Left ventricle myocardium inferior (tissue), 1 donor: ENCODE results near the gene C10orf143. TPM values are rescaled to one million over a fixed set of nuclear protein-coding genes. Genes with fewer than 3 reads are reported as not detected.

Source experiments
- DNase-seq: peaks from one replicate; pipeline ENCODE4 v3.0.0-alpha.2; 2020
- H3K27ac ChIP-seq: fragments of 200-600 bp; replicated peaks from 2 replicates; pipeline ENCODE4 v1.8.0; 2021
- H3K27me3 ChIP-seq: fragments of 200-600 bp; 2 replicates; pipeline ENCODE4 v1.8.0; 2021; ENCODE audit warnings: low read depth
- H3K36me3 ChIP-seq: fragments of 200-600 bp; 2 replicates; pipeline ENCODE4 v1.8.0; 2021
- H3K4me1 ChIP-seq: fragments of 200-600 bp; 2 replicates; pipeline ENCODE4 v1.8.0; 2021
- H3K4me3 ChIP-seq: fragments of 200-600 bp; 2 replicates; pipeline ENCODE4 v1.8.0; 2021; ENCODE audit warnings: mild to moderate bottlenecking, moderate library complexity
- H3K9me3 ChIP-seq: fragments of 200-600 bp; replicated peaks from 2 replicates; pipeline ENCODE4 v1.8.0; 2021
- intact Hi-C: fragments of 100-400 bp; cut with micrococcal nuclease; formaldehyde crosslinking; loops from one replicate; pipeline ENCODE4 v1.11.0; 2022
- total RNA-seq: library from RNA; stranded (reverse); fragmentation: NEBNext Ultra II Directional; extraction: Animal tissue kit (Norgen Biotek cat#: 25700); gene quantifications from one replicate; pipeline ENCODE4 v1.2.1, GENCODE V29; 2021
- TF ChIP-seq, protein P1 (sequence below): fragments of 200-600 bp; IDR thresholded peaks from 2 replicates; pipeline ENCODE4 v1.8.0; 2021; ENCODE audit warnings: antibody characterized with exemption, mild to moderate bottlenecking, borderline replicate concordance
- donor health status: DM: no; HTN: yes; CAD: no; lungs with severe emphysema.

C10orf143 gene
- total RNA-seq, 1 donor from 2014 or later = 1.7 TPM

DNA sequence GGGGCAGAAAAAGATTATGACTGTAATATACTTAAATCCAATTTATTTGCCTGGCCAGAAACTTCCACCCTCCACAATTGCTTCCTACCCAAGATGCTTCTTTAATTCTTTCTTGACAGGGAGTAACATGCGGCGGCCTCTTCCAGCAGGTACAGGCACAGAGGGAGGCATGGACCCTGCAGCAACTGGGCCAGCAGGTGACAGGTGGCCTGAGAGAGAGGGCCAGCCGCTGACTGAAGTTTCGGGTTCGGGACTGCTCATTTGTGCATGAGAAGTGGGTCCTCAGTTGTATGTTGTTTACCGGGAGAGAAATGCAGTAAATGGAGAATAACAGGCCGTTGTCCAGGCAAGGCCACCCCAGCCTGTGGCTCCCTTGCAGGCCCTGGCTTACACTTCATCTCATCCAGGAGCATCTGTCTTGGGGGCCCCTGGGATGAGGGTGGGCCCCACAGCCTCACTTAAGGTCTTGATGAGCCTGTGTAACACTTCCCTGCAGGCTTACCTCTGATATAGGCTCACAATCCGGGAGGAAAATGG lies 72.5 kb downstream of the C10orf143 start:
- H3K9me3 ChIP-seq = no peaks in the 10 kb centered on the region
- H3K4me3 ChIP-seq = no peak overlapping the region
- peaks cover 52% of the 10 kb centered on the region for H3K27me3 ChIP-seq
- intact Hi-C loops = no loop called here
- H3K27ac ChIP-seq = no peak overlapping the region
- TF ChIP-seq, protein P1, sequence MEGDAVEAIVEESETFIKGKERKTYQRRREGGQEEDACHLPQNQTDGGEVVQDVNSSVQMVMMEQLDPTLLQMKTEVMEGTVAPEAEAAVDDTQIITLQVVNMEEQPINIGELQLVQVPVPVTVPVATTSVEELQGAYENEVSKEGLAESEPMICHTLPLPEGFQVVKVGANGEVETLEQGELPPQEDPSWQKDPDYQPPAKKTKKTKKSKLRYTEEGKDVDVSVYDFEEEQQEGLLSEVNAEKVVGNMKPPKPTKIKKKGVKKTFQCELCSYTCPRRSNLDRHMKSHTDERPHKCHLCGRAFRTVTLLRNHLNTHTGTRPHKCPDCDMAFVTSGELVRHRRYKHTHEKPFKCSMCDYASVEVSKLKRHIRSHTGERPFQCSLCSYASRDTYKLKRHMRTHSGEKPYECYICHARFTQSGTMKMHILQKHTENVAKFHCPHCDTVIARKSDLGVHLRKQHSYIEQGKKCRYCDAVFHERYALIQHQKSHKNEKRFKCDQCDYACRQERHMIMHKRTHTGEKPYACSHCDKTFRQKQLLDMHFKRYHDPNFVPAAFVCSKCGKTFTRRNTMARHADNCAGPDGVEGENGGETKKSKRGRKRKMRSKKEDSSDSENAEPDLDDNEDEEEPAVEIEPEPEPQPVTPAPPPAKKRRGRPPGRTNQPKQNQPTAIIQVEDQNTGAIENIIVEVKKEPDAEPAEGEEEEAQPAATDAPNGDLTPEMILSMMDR = no peak
- DNase-seq = no peak
- H3K36me3 ChIP-seq = no peaks in the 10 kb centered on the region
- H3K4me1 ChIP-seq = no peaks in the 10 kb centered on the region

DNA sequence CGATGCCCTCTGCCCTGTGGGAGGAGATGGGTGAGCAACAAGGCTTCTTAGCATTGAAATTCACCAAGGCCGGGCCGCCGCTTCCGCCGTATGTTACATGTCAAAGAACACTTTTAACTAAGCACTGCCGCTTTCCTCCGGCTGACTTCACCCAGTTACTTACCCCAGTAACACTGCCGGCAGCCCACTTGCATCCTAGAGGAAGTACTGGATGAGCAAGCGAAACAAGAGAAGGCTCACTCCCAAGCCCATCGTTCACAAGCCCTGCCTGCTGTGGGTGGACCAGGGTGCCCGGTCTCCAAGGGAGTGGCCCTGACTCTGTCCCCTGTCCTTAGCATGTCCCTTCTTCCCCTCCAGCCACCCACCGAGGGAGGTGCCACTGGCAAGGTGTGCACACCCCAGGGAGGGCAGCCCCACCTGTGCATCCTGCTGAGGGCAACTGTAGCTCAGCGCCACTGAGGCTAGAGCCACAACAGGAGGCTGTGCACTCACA lies 73.4 kb downstream of the C10orf143 start:
- no peak for DNase-seq
- H3K27ac ChIP-seq = no peak overlapping the region
- peaks cover 47% of the 10 kb centered on the region for H3K27me3 ChIP-seq
- peaks cover 1% of the 10 kb centered on the region for H3K9me3 ChIP-seq
- H3K4me1 ChIP-seq = no peaks in the 10 kb centered on the region
- intact Hi-C loops = no loop called here
- no peaks in the 10 kb centered on the region for H3K36me3 ChIP-seq
- TF ChIP-seq, protein P1 = no peak
- H3K4me3 ChIP-seq = no peak overlapping the region

DNA sequence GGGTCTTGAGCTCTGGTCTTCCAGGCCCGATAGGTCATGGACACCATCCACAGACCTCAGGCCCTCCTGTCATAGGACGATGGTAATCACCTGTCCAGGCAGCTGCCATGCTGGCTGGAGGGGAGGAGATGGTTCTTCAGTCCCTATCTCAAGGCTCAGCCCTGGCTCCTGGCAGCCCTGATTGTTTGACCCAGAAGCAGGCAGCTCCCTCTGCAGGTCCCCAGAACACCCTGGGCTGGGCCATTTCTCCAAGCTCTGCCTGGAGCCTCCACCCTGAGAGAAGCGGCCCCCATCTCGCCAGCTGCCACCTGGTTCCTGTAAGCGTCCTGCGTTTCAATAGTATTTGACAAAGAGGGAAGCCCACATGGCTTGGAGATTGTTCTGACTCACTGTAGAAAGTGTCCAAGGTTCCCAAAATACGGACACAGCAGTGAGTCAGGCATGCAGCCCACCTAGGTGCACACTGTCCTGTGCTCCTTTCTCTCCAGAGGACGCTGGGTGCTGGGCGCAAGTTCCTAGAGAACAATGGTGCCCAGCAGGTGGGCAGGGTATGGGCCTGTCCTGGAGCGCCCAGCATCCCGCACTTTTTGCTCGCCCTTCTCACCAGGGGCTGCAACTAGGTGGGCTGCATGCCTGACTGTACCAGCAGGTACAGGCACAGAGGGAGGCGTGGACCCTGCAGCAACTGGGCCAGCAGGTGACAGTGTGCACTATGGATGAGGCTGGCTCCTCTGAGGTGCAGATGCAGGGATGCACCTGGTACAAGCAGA lies 74.1 kb downstream of the C10orf143 start:
- Histone ChIP-seq H3K27me3 (peaks cover 47% of the 10 kb centered on the region), H3K9me3 (peaks cover 8% of the 10 kb centered on the region), H3K4me3 (no peak overlapping the region), H3K27ac (no peak overlapping the region), H3K36me3 (no peaks in the 10 kb centered on the region), H3K4me1 (no peaks in the 10 kb centered on the region)
- DNase-seq = no peak
- TF ChIP-seq, protein P1 = no peak
- intact Hi-C loops = no loop called here

DNA sequence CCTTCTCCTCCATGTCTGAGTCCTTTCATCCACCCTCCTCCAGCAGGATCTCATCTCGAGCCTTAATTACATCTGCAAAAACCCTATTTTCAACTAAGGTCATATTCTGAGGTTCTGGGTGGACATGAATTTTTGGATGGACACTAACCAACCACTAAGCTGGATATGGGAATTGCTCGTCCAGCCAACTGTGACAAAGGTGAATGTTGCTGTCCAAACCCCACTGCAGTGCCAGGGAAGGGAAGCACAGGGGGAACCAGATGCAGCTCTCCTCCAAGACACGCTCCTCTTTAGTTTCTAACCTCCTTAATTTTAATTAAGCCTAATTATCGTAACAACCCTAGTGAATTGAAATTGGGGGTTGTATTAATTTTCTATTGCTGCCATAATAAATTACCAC lies 81.4 kb downstream of the C10orf143 start:
- Histone ChIP-seq H3K27ac (no peak overlapping the region), H3K4me1 (no peaks in the 10 kb centered on the region), H3K27me3 (peaks cover 10% of the 10 kb centered on the region), H3K9me3 (peaks cover 8% of the 10 kb centered on the region), H3K36me3 (no peaks in the 10 kb centered on the region), H3K4me3 (no peak overlapping the region)
- DNase-seq = no peak
- intact Hi-C loops = no loop called here
- TF ChIP-seq, protein P1 = no peak

DNA sequence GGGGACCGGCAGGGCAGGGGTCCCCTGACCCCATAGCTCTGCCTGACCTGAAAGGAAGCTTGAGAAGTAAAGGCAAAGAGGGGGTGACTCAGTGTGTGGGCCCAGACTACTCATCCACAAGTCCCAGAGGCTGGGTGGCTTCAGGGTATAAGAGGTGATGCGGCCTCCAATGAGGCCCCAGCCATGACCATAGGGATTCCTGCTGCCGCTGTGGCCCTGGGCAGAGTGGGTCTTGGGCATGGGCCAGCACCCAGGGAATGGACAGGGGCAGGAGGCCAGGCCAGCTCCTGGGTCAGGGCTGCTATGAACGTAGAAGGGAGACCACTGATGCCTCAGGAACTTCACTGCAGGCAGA lies 82.2 kb downstream of the C10orf143 start:
- H3K27me3 ChIP-seq = peaks cover 15% of the 10 kb centered on the region
- TF ChIP-seq, protein P1 = no peak
- intact Hi-C loops = no loop called here
- DNase-seq = no peak
- peaks cover 8% of the 10 kb centered on the region for H3K9me3 ChIP-seq
- H3K4me1 ChIP-seq = no peaks in the 10 kb centered on the region
- no peaks in the 10 kb centered on the region for H3K36me3 ChIP-seq
- H3K27ac ChIP-seq = no peak overlapping the region
- H3K4me3 ChIP-seq = no peak overlapping the region
